Caki2 (cell line): Measurements from ENCODE around the gene ARL14EPL. TPM values are rescaled to one million over a fixed set of nuclear protein-coding genes. Genes with fewer than 3 reads are reported as not detected.
"Not testable (repeated sequence)": the region's sequence is repeated elsewhere in the genome, so short reads cannot be mapped to it uniquely, and the experiment has no call there.

Experiments
- DNase-seq: peaks from one replicate; pipeline ENCODE4 v3.0.0-alpha.2; 2015; ENCODE audit warnings: low read depth
- in situ Hi-C: cut with HindIII; loops from 2 replicates; pipeline ENCODE4 v1.10.0; 2016; ENCODE audit warnings: low sequenced_read_pairs, low pct_unique_long_range_greater_than_20kb, mixed read lengths
- total RNA-seq: library from RNA; depleted of rRNA; stranded (reverse); fragments of >200 nt; shearing (Covaris generic); gene quantifications from 2 replicates; pipeline ENCODE4 v1.2.3, GENCODE V29; 2014; ENCODE audit warnings: low replicate concordance

The ARL14EPL gene
- total RNA-seq, 1 experiment from 2014 or later = 0.34 TPM

DNA sequence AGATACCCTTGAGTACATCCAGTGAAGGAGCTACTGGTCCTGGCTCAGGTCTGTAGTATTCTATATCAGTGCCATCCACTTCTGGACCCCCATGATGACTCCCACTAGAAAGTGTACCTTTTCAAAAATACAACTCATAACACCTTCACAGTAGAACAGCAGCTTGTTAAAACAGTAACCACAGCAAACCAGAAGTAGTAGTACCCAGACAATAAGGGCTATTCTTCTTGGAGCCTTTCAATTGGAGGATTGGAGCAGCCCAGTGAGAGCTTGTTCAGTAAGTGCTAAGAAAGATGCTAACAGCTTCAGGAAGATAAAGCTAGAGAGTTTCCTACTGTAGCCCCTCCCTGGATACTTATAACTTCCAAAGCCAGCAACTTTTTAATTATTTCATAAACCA, 10.1 kb downstream of the ARL14EPL start:
- no peak for DNase-seq
- in situ Hi-C loops = no loop called here

DNA sequence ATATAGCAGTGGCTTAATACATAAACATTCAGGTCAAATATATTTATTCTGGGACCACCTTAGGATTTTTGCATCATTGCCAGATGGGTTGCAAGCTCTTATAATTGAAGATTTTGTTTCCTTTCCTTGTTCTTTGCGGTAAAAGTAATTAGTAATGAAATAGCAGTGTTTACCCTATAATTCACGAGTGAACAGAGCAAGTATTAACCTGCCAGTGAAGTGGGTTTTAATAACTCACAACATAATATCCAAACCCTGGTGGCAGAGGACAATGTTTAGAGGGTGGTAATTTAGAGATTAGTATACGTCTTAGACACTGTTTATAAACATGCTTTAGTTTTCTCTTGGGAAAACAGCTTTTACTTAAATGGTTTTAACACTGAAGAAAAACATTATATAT, 11.8 kb downstream of the ARL14EPL start:
- no peak for DNase-seq
- in situ Hi-C loops = no loop called here

DNA sequence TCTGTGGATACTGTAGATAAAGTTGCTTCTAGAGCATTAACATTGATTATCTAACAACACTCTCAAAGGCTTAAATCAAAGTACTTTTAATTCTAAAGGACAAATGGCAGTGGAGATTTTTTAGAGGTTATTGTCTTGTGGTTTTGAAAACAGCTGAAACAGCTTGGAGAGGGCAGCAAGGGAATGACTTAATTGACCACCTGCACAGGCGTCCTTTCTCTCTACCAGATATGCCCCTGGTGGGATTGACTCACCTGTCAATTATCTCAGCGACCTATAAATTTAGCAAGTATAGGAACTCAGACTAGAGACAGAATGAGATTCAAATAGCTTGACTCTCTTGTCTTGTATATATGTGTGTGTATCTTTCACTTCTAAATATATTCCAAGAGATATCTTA, 13.5 kb downstream of the ARL14EPL start:
- no peak for DNase-seq
- in situ Hi-C loops = no loop called here

DNA sequence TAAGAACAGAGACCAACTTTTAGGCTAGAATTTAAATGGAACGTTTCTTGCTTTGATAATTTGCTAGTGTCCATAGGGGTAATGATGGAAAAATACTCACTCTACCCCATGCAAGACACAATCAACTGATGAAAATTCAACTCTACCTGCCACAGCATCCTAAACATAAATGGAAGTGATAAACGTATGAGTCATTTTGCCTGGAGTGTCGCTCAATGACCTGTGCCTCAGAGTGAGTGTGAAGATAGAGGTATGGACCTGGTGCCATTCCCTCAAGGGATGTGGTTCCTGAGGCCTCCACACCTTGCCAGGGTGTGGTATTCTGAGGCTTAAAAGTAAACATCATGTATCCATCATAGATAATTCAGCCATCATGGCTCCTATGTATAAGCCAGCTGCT, 14.0 kb downstream of the ARL14EPL start:
- DNase-seq = no peak
- in situ Hi-C loops = no loop called here

DNA sequence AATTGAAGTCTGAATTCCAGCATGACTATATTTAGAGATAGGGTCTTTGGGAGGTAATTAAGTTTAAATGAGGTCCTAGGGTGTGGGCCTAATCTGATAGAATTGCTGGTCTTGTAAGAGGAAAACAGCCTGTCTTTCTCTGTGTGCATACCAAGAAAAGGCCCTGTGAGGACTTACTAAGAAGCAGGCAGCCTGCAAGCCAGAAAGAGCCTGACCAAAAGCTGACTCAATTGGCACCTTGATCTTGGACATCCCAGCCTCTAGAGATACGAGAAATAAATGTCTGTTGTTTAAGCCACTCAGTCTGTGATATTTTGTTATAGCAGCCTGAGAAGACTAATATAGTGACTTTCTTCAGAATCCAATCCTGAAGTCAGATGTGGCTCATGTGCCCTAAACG, 14.6 kb downstream of the ARL14EPL start:
- in situ Hi-C loops = no loop called here
- DNase-seq = no peak

DNA sequence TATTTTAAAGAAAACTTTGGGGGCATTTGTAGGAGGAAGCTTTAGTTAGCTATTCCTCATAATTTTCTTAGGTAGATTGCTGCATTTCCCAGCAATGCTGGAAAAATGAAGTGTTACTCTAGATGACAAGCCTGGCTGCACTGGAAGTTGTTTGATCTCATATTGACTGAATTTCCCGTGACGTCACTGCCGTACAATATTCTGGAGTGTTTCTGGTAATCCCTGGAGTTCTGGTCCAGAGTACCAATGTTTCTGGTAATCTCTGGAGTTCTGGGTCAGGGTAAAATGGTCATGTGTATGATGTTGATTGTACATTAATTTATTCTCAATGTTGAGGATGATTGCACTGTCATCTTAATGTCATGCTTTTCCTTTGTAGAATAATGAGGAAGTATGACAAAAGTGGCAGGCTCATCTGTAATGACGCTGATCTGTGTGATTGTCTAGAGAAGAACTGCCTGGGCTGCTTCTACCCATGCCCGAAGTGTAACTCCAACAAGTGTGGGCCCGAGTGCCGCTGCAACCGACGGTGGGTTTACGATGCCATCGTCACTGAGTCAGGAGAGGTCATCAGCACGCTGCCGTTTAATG, 26.2 kb downstream of the ARL14EPL start:
- in situ Hi-C loops = no loop called here
- DNase-seq = no peak

DNA sequence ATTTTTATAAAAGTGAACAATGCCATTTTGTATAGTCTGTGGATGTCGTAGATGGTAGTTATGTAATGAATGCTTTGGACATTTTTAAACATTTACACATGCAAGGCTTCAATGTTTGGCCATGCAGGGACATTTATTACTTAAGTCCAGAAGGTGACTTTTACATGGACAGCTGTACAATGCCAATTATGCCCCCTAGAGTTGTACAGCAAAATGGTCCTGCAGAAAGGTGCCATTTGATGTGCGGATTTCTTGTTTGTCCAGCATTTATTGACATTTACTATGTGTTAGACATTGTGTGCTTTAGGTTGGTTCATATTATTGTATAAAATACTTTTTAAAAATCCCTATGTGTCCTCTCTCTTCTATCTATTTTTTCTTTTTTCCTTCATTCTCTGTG, 30.1 kb downstream of the ARL14EPL start:
- in situ Hi-C loops = no loop called here
- no peak for DNase-seq

DNA sequence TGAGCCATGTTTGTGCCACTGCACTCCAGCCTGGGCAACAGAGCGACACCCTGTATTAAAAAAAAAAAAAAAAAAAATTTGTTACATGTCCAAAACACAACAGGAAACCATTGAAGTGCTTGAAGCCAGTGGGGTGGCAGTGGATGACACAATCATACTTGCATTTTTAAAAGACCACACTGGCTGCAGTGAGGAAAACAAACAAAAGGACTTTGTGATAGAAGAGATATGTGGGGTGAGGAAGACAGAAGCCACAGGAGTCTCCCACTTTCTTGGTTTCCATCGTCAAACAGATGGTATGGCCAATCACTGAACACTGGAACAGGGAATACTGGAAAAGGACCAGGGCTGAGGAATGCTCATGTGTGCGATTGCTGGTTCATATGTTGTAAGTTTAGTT, 31.7 kb downstream of the ARL14EPL start:
- in situ Hi-C loops = no loop called here
- no peak for DNase-seq

DNA sequence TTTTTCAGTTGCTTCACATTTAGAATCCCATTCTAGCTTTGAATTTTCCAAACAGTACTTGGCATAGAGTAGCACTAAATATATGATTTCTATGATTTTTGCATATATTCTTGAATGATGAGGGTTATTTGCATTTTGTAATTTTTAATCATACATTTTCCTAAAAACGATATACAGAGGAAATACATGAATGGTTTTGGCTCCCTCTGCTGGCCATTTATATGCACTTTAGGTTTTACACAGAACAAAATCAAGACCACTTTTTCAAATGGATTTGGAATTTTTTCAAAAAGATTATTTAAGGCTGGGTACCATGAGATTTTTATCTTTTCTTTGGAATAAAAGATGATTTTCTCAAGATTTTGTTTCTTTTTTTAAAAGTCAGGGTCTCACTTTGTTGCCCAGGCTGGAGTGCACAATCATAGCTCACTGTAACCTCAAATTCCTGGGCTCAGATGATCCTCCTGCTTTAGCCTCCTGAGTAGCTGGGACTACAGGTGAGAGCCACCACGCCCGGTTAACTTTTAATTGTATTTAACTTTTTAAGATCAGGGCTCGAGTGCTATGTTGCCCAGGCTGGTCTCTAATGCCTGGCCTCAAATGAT, 35.9 kb downstream of the ARL14EPL start:
- in situ Hi-C loops = no loop called here
- no peak for DNase-seq

DNA sequence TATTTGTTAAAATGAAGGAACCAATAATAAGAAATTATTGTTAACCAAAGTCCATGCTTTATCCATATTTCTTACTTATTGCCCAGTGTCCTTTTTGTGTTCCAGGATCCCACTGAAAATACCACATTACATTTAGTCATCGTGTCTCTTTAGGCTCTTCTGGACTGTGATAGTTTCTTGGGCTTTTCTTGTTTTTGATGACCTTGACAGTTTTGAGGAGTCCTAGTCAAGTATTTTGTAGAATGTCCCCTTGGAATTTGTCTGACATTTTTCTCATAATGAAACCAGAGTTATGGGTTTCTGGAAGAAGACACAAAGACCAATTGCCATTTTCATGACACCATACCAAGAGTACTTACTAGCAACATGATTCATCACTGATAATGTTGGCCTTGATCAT, 38.9 kb downstream of the ARL14EPL start:
- no peak for DNase-seq
- in situ Hi-C loops = no loop called here

DNA sequence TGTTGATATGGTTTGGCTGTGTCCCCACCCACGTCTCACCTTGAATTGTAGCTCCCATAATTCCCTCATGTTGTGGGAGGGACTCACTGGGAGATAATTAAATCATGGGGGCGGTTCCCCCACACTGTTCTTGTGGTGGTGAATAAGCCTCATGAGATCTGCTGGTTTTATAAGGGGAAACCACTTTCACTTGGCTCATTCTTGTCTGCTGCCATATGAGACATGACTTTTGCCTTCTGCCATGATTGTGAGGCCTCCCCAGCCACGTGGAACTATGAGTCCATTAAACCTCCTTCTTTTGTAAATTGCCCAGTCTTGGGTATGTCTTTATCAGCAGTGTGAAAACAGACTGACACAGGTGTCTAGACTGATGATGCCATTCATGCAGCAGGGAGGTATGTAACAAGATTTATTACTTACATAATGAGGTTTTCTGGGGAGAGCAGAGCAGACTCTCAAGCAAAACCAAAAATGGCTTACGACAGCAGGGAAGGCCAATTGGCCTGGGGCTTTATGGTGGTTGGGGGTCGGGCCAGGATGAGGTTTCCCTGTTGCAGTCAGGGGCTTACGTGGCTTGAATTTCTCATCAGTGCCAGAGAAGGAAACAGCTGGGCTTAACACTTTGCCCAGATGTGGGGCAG, 43.0 kb downstream of the ARL14EPL start:
- in situ Hi-C loops = no loop called here
- no peak for DNase-seq

DNA sequence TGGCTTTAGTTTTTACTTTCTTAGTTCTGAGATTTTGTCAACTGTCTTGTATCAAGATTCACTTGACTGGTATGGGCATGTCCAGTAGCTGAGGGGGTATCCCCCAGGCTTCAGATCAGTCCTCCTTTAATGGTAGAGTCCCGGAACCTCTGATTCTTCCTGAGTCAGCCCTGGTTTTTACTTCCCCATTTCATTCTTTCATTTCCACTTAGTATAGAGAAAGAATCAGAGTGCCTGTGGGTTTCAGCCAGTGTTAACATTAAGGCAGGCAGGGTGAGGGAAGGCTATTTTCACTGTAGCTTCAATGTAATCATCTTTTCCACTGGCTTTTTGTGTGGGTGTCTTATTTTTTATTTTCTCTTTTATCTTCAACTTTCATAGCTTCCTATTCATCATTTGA, 44.2 kb downstream of the ARL14EPL start:
- in situ Hi-C loops = no loop called here
- DNase-seq = no peak

DNA sequence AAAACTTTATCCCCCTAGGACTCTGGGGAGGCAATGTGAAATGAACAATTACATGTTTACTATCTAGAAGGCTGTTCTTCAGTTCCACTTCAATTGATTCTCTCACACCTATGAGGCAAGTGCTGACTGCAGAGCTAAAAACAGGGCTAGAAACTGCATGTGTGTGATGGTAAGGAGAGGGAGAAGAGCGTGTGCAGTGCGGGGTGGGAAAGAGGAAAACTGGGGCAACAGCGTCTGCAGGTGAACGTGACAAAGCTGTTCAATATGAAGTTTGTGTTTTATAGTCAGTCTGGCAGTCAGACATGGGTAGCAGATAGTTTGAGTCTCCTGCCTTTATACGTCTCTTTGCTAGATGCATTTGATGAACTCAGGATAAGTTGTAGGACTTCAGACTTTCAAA, 45.9 kb downstream of the ARL14EPL start:
- DNase-seq = no peak
- in situ Hi-C loops = no loop called here

DNA sequence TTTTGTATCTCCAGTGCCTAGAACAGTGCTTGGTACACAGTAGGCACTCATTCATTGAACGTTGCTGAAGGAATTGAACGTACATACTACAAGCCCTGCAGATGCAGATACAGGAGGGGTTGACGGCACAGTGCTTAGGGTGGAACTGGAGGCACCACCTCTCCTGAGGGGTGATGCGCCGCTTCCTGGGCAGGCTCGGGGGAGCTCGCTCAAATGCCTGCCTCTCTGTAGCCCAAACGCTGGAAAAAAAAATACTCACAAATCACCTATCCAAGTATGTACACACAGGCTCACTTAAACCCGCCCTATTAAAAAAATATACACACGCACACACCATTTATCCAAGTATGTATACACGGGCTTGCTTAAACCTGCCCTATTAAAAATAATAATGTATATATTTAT, 52.0 kb downstream of the ARL14EPL start:
- in situ Hi-C loops = no loop called here
- DNase-seq = no peak

DNA sequence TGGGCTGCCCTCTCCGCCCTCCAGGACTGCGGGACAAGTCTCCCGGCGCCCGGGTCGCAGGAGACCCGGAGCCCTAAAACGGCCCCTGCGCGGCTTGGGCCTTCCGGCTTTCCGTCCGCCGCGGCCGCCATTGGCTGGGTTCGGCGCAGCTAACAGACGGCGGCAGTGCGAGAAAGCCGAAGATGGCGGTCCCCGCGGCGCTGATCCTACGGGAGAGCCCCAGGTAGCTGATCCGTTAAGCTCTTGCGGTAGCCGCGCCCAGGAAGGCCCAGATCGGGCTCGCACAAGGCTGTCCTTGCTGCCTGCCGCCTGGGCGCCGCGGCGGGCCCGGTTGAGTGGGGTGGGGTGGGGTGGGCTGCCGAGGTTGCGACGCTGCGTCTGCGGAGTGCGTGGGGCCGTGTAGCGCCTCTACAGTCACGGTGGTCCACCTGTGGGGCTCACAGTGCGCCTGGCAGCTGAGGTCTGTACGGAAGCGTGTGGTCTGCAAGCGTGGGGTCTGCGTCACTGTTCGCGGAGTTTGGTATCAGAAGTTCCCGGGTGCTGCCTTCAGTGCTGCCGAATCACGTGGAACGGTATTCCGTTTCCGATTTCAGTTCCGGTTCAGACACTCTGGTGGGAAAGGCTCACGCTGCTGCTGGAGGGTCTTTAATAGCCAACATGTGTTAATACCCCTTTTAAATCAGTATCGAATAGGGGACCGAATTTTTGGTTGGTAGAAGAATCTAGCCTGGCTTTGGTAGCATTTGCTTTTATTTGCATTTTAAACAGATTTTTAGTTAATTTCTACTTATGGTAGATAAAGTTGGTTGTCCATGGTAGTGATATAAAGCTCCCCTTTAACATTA, 52.8 kb downstream of the ARL14EPL start, which contains the start of gene COMMD10:
COMMD10 (plus strand) TSS at position 155 of the 845 bp plus-strand sequence.
- in situ Hi-C loops = no loop called here
- DNase-seq = peak; percentile 61

DNA sequence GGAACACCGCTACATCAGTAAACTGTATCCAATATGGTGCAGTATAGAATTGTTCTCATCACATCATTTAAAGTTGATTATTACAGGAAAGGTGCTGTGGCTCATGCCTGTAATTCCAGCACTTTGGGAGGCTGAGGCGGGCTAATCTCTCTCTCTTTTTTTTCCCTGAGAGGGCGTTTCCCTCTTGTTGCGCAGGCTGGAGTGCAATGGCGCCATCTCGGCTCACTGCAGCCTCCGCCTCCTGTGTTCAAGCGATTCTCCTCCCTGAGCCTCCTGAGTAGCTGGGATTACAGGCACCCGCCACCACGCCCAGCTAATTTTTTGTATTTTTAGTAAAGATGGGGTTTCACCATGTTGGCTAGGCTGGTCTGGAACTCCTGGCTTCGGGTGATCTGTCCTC, 54.0 kb downstream of the ARL14EPL start:
- DNase-seq, in situ Hi-C loops: not testable (repeated sequence)

DNA sequence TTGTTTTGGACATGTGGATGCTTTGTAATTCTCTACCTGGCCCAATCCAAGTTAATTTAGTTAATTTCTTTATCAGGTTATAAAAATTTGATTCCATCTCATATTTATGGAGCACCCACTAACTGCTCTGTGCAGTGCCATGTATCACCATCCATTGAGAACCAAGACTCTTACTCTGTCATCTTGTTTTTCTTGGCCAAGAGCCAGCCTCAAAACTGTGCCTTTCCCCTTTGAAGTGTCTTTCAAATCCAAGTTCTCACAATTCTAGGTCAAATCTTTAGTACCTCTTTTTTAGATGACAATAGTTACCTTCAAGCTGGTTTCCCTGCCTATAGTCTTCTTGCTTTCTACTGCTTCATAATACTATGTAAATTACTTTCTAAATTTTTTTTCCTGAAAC, 55.8 kb downstream of the ARL14EPL start:
- no peak for DNase-seq
- in situ Hi-C loops = no loop called here

DNA sequence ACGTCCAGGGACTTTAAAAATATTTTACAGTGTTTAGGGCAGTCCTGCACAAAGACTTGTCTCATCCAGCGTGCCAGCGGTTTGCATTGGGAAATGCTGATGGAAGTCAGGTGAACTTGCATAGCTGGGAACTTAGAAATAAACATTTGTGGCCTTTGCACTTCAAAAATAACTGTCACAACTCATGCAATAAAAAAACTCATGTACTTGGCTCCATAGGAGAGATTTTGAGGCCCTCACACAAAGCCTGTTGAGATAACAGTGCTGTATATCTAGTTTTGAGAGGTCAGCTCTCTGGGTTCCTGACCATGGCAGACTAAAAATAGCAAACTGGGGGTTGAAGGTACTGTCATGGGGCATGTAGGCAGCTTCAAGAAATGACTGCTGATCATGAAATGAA, 58.0 kb downstream of the ARL14EPL start:
- in situ Hi-C loops = no loop called here
- no peak for DNase-seq

DNA sequence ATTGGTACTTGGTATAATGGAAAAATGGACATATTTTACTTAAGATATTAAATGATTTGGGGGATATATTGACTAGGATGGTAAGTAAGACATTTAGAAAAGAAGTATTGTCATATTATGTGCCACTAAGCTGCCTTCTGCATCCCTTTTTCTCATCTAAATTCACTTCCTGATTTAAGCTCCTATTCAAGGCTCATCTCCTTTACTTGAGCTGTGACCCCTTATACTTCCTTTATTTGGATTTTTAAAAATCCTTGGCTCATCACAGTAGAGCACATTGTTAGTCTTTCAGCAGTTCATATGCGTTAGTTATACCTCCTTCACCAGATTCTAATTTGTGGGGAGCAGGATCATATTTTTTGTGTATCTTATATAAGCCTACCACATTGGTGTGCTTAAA, 59.1 kb downstream of the ARL14EPL start:
- DNase-seq = no peak
- in situ Hi-C loops = no loop called here
